NCI-H1417 (cell line): ENCODE measurements around the gene FRY.

Experiments
- DNase-seq, 3 experiments: peaks; one replicate each; lab custom pipeline; 2025; lab: John Stamatoyannopoulos, UW

The FRY gene

DNA sequence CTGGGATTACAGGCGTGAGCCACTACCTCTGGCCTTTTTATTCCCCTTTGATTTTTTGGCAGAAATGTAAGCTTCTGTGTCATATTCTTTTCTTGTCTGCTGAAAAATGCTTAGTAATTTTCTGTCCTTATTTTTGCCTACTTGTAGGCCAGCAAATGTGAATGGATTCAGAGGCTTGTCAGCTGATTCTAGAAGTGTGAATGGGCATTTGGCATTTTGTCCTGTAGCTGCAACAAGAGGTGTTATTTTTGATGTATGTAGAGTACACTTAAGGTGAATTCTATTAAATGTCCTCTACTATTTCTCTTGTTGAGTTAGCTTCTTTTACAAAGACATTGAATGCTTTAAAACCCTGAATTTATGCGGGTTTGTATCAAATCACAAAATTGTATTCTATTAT is 50.0 kb downstream of the FRY start:
- no peak for DNase-seq

DNA sequence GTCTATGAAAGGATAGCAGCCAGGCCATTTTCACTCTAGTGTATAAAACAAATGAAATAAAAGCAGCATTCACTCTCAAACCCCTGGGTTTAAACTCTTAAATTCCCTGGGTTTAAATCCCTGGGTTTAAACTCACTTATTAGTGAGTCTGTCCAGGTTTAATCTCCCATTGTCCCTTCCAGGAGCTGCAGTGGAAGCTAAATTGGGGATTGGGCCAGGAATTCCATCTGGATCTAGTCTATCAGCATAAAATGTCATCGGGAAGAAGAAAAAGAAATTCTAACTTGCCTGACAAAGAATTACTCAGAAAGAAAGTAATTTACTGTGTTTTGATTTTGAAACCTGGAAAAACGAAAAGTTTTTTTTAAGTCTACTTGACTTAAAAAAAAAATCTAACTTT is 54.8 kb downstream of the FRY start:
- no peak for DNase-seq

DNA sequence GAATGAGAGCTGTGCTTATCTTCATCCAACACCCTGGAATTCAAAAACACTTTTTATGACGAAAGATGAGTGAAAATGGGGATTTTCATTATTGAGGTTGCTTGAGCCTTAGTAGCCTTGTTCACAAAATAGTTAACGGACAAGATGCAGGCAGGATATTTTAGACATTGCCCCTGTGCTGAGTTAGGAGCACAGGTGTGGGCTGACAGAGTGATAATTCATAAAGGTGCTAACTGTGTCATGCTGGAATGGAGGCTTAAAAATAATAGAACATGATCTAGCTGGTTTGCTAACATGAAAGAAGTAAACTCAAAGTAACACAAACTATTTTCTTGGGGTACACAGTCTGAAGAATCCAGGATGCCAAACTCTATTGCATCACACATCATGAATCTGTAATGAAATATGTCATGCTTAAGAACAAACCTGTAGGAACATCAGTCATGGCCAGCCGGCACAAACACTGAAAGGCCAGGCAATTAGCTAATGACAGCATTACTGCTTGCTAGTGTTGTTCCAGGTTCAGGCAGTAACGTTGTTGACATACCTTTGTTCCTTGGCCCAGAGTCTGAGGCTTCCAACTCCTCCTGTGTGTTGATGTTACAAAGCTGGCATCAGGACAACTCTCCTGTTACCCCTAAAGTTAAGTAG is 55.3 kb downstream of the FRY start:
- peak in 2 of 3 experiments; percentile 17 to 65 for DNase-seq

DNA sequence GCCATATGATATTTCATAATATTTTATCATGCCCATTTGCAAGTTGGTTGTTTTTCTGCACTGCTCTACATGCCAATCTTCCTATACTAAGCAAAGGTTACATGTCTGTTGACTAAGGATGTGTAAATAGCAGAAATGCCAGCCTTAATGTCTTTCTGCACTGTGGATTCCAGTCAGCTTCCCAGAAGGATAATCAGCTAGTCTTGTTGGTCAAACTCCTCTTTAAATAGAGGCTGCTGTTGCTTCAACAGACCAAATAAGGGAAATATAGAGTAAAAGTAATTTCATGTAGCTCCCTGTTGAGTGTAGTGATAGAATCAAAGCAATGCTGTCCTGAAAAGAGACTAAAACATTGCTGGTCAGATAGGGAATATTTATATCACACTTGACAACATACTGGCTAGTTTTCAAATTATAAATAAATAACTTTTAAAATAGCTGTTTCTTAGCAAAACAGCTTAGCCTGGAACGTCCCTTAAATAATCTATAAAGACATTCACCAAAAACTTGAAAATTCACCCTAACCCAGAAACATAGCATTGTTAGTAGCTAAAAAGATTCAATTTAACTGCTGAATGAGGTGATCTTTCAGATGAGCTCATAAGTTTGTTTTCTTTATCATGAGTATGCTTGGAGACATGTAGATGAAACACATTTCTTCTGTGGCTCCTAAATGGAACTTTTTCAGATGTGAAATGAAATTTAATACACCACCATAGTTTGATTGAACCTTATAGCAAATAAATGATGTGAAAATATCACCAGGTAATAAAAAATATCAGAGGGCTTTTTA is 56.6 kb downstream of the FRY start:
- DNase-seq: peak in 1 of 3 experiments; percentile 6

DNA sequence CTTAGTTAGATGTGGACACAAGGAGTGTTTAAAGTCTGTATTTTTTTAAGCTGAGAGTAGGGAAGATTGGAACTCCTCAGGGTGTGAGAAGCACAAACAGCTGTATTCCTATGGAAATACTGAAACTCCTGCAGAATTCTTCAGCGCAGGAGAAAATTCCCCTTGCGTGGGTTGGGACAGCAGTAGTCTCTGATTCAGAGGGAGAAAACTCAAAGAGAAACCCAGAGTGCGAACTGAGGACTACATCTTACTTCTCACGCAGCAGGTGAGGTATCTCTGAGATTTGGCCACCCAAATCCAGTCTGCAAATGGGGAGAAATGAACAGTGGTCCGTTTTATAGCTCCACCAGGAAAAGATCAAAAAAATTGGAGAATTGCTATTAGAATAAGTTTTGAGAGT is 60.9 kb downstream of the FRY start:
- DNase-seq: no peak

DNA sequence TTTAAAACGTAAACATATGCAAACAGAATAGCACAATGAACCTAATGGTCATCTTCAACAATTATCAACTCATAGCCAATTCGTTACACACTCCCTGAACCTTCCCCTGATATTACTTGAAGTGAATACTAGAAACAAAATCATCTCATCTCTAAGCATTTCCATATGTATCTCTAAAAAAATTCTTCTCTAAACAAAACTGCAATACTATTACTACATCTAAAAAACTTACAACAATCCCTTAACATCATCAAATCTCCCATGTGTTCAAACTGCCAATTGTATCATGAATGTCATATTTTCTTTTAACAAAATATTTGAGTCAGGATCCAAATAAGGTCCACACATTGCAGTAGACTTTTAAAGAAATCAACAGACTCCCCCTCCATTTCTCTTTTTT is 61.4 kb downstream of the FRY start:
- no peak for DNase-seq

DNA sequence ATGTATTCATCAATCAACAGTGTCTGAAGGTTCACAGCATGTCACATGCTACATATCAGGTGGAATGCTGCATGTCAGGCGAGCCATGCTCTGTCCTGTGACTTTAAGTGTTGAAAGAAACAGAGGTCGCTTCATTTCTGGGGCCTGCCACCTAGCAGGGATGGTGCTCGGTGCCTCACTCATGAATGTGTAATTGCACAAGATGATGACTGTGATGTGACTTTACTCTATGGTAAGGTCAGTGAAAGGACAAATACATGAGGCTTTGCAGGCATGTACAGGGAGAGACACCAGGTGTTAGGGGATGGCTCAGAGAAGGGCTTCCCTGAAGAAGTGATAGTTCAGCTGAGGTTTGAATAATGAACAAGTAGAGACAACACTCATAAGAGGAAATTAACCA is 66.7 kb downstream of the FRY start:
- DNase-seq: no peak

DNA sequence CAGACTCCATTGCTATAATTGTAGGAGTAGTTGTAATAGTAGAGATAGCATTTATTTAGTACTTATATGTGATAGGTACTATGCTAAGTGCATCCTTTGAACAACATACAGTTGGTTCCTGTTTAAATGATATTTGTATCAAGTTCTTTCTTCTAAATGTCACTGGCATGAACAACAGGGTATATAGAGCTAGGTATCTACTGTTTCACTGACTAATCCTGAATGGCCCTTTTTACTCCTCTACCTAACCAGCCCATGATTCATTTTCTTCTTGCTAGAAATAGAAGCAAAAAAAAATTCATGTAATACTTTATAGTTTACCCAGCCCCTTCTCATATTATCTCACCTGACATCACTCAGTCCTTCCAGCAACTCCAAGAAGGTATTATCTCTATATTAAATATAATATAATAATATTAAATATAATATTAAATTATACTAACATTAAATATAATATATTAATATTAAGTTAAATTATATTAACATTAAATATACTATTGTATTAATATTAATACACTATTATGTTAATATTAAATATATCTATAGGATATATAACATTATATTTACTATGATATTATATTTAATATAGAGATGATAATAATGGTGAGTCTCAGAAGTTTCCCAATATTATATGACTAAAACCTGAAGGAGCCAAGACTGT is 74.2 kb downstream of the FRY start:
- no peak for DNase-seq

DNA sequence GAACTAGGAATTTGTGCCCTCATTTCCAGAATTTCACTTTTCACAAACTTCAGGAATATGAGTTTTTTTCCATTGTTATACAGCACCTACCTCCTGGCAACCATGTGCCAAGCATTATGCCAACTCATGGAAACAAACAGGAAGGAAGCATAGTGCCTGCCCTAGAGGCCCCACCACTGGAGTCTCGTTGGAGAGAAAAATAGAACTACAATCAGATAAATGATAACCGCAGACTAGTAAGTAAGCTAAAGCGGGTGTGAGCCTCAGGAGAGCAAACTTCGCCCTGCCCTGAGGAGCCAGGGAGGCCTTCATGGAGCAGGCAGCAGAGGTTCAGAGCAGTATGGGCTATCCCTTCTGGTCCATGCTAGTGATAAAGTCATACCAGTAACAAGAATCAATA is 75.9 kb downstream of the FRY start:
- no peak for DNase-seq

DNA sequence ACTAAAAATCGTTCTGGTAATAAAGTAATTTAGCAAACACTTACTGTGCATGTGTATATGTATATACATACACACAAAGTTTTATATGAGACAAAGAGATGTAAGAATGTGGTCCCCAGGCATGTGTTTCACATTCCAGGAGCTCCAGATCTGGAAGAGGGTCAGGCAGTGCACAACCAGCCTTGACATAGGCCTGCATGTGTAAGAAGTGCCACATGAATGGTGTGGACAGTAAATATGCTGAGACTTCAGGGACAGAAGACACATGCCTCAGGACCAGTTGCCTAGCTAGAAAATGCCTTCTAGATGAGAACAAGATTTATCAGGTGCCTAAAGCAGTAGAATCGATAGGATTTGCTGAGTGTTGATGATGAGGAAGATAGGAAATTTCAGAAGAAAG is 76.4 kb downstream of the FRY start:
- DNase-seq: no peak

DNA sequence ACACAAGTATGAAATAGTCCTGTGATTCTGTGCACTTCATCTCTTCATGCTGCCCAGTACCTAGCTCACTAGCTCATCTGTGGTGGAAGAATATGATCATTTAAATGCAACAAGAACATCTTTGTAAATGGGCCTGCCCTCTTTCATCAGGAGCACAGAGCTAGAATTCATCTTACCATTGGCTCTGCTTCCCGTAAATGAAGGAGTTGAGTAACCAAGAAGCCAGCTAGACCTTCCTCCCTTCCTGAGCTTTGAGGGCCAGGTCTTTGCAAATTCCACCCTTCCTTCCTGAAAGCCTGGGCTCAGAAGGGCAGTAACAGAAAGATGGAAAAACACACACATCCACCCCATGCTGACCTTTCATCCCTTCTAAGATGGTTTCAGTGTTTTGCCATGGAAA is 82.0 kb downstream of the FRY start:
- no peak for DNase-seq

DNA sequence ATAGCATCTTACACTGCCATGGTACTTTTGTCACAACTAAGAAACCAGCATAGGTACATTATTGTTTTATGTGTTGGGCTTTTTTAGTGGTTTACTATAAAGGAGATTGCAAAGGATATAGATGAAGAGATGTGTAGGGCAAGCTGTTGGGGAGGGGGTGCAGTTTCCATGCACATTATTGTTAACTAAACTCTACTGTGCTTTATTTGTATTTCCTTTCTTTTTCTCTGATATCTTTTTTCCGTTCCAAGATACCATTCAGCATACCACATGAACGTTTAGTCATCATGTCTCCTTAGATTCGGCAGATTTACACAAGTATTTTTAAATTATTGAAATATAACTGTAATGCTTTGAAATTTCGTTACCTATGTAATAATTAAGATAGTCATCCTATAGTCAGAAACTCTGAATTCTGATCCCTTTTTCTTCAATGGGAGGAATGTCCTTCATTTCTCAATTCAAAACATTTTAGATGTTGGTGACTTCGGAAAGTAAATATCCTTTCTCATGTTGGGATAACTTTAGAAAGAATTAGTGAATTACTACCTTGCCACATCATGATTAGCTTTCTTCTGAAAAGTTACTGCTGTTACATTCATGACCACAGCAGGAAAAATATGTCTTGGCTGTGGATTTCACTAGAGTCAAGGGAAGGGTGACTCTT is 82.8 kb downstream of the FRY start:
- DNase-seq: no peak

DNA sequence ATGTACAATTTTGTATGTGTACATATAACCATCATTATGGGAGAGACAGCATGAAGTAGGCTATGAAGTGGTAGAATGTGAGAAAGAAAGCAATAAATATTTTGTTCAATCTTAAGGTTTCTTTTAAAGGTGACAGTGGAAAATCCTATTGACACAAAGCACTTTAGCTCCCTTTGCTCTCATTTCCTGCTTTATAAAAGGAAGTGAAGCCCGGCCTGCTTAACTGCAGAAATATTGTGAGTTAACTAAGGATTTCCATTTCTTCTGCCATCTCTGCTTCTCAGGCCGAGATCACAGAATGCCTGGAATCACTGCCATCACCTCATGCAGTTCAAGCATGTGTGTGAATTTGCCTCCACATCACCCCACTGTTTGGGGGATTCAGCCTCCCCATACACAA is 83.5 kb downstream of the FRY start:
- DNase-seq: no peak

DNA sequence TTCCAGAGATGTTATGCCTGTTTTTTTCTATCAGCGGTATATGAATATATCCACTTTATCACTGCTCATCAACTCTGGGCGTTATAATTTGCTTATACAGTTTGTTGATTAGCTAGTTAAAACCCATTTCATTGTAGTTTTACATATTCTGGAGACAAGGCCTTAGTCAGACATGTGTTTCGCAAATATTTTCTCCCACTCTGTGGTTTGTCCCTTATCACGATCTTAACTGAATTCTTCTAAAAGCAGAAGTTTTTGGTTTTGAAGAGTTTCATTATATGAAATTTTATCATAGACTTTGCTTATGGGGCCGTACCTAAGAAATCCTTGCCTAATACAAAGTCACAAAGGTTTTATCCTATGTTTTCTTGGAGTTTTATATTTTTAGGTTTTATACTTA is 84.6 kb downstream of the FRY start:
- DNase-seq: no peak

DNA sequence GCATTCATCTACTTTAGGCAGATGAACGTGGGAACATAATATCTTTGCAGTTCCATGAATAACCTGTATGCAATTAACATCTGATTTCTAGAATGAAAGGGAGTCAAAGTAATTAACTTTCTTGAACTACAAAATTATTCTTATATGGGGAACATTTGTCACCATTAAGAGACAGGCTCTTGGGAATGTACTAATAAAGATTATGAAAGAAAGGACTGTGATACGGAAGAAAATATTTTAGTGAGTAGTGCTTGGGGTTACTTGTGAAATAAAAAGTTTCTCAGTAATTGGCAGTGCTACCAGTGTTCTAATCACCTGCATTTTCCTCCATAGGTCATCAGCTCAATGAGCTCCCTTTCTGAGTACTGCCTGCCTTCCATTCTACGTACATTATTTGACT is 85.4 kb downstream of the FRY start:
- peak in 1 of 3 experiments; percentile 29 for DNase-seq

DNA sequence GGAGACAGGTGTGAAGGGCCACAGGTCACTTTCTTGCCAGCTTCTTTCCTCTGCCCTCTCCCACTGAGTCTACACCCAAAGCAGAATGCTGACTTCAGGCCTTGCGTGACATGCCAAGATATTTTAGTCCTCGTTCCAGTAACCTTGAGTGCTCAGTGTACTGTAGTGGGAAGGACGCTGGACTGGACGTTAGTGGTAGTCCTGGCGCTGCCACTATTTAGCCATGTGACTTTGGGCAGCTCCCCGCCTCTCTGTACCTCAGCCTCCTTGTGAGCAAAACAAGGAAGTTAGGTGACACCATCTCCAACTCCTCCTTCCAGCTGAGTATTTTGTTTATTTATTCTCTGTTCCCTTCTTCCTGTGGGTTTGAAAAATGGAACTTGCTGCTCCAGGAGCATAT is 86.1 kb downstream of the FRY start:
- DNase-seq: peak in 1 of 3 experiments; percentile 29

DNA sequence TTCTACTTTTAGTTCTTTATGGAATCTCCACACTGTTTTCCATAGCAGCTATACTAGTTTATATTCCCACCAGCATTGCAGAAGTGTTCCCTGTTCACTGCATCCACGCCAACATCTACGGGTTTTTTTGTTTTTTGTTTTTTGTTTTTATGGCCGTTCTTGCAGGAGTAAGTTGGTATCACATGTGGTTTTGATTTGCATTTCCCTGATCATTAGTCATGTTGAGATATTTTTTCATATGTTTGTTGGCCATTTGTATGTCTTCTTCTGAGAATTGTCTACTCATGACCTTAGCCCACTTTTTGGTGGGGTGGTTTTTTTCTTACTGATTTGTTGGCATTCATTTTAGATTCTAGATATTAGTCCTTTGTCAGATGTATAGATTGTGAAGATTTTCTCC is 89.7 kb downstream of the FRY start:
- no peak for DNase-seq

DNA sequence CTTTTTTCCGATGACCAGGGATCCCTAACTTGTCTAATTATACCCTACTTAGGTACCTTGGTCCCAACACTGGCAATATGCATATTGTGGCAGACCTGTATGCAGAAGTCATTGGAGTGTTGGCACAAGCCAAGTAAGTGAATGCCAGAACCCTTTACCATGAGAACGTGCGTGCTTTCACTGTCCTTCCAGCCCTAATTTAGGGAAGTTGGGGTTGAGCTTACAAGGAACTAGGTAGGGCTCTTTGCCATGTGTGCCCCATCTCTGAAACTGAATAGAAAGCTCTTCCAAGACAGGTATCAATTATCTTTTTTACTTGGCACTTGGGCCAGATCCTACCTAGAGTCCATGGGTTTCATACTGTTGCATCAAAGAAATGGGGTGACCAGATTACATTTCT is 93.2 kb downstream of the FRY start:
- DNase-seq: no peak

DNA sequence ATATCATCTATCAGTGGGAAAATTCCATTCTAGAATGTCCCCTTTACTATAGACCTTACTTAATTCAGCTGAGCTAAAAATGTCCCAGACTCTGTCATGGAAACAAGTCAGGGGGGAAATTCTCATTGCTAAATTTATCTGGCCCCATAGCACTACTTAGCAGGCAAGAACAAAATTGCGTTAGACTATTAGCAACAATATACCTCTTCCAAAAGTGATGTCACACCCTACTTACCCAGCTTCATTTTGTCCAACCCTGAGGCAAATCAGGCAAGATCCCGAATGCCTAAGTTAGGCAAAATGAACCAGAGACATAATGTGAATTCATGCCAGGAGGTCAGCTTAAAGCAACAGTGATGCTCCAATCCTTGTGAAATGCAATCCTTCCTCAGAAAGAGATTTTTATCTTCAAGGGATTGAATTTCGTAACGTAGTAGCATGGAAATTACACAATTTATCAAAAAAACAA is 93.7 kb downstream of the FRY start:
- DNase-seq: no peak

DNA sequence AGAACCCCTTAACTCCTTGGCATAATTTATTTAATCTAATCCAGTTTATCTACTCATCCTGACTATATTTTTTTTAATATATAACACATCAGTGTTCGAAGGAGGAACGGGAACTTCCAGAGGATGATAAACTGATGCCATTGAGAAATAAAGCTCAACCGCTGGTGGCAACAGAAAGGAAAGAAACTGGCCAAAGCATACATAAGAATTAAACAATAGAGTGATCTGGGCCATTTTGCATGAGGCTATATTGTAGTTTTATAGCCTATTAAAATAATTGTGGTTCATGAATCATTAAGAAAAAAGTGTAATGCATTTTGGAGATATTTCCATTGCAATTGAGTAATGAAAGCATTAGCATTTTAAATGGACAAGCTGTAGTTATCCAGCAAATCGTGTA is 94.2 kb downstream of the FRY start:
- DNase-seq: no peak

DNA sequence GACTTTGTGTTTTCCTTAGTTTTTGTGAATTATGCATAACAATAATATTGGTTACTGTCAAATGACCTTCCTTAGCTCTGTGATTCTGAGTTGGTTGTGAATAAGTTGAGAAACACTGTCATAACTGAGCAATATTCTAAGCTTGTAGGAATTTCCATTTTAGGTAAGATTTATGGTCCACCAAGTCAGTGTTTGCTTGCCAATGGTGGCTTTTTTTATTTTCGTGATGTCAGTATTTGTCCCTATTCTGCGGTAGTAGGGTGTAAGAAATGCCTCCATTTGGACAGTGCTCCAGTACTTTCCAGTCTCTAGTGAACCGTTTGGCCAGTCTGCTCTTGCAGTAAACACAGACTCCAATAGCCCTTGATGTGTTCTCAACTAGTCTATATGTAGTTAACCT is 94.7 kb downstream of the FRY start:
- DNase-seq: no peak

DNA sequence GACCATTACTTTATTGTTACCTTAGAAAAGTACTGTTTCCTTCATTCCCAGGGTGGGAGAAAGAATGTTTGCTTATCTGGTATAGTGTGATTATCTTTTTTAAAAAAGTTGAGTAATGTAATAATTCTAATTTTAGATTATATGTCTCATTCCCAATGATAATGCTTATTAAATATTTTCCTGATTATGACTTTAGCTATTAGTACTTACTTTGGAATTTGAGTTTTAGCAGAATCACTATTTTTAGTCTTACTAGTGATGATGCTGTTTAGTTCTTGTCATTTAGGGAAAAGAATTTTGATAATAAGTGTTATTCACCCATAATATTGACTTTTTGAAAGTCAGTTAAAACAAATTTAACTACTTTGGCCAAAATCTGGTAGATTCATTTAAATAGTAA is 95.2 kb downstream of the FRY start:
- no peak for DNase-seq

DNA sequence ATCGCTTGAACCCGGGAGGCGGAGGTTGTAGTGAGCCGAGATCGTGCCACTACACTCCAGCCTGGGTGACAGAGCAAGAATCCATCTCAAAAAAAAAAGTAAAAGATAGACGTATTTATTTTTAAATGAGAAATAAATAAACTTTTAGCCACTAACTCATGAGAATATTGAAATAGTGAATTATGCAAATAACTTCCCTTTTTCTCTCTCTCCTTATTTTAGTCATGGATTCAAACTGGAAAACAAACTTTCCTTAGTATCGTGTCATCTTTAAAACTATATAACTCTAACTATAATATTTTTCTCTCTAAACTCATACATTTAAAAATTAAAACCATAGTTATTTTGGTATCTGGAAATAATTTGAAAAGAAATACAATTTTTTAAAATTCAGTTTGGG is 96.1 kb downstream of the FRY start:
- no peak for DNase-seq
